Measurements from ENCODE around the gene MBOAT1.
"Not testable (repeated sequence)": the region's sequence is repeated elsewhere in the genome, so short reads cannot be mapped to it uniquely, and the experiment has no call there.

Gene MBOAT1

DNA sequence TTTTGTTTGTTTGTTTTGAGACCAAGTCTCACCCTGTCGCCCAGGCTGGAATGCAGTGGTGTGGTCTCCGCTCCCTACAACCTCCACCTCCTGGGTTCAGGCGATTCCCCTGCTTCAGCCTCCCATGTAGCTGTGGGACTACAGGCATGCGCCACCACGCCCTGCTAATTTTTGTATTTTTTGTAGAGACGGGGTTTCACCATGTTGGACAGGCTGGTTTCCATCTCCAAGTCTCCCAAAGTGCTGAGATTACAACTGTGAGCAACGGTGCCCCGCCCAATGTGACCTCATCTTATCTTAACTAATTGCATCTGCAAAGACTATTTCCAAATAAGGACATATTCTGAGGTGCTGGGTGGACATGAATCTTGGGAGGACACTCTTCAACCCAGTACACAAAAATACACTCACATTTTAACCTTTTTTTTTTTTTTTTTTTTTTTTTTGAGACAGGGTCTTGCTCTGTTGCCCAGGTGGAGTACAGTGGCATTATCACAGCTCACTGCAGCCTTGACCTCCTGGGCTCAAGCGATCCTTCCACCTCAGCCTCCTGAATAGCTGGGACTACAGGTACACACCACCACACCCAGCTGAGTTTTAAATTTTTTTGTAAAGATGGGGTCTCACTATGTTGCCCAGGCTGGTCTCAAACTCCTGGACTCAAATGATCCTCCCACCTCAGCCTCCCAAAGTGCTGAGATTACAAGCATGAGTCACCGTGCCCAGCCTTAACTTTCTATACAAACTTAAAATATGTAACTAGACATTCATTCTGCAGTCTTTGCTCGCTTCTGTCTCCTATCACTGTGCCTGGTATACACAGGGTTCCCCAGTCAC, 72.9 kb downstream of the MBOAT1 start:
- DNase-seq (ENCODE audit: low read depth in 2 of 2): not testable (repeated sequence)

DNA sequence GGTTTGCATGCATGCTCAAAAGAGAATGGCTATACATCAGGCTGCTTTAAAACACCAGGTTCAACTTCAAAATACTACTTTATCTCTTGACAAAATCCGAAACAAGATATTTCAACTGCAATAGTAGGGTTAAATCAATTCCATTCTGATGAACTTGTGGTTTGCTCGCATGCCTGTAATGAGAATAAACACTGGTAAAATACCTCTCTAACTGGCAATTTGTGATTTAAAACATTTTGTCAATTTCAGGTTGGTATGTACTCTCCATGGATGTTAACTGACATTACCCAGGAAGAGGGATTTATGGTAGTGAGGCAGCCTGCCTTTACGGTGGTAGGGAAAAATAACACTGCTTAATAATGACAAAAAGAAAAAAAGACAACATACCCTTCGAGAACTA, 74.4 kb downstream of the MBOAT1 start:
- DNase-seq (ENCODE audit: low read depth in 2 of 2): no peak

GRCh38 chr6:20137240-20137639, 75.0 kb downstream of the MBOAT1 start:
- DNase-seq (ENCODE audit: low read depth in 2 of 2): no peak

- DNase-seq (ENCODE audit: low read depth in 2 of 2): no peak
Observed at GRCh38 chr6:20135677-20136268, 76.5 kb downstream of the MBOAT1 start.

- no peak for DNase-seq (ENCODE audit: low read depth in 2 of 2)
Observed at GRCh38 chr6:20134613-20135012, 77.7 kb downstream of the MBOAT1 start.

DNA sequence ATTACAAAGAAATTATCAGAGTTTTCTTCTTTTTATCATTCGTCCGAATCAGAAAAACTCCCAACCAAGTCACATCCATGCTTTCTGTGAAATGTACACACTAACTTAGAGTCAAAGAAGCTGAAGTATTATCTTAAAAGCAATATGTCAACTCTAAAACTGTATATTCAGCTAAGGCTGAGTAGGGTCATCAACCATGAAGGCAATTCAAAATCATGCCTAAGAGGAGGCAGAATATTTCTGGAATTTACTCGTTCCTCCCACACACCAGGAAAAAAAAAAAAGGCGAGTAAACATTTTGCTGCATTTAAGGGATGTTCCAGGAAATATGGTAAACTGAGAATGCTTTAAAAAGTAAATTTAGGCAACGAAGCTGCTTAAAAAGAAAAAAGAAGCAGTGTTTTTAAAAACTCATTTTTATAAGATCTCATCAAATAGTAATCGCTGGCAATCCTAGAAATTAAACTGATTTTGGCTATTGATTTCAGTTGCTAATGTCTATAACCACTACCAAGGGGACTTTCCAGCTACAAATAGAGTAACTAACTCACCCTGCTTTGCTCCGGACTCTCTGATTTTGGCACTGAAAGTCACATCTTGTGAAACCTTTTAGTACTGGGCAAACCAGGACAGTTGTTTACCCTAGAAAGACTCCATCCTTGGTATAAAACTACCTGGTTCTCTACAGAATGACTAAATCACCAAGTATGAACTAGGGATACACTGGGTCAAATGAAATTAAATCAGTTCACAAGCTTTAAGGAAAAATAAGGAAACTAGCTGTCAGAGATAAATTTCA, 82.8 kb downstream of the MBOAT1 start:
- DNase-seq (ENCODE audit: low read depth in 2 of 2): no peak

- DNase-seq (ENCODE audit: low read depth in 2 of 2): no peak
Observed at GRCh38 chr6:20128018-20128417, 84.3 kb downstream of the MBOAT1 start.

- DNase-seq (ENCODE audit: low read depth in 2 of 2): peak; percentile 8 to 31
Observed at GRCh38 chr6:20126789-20127653, 85.2 kb downstream of the MBOAT1 start.

DNA sequence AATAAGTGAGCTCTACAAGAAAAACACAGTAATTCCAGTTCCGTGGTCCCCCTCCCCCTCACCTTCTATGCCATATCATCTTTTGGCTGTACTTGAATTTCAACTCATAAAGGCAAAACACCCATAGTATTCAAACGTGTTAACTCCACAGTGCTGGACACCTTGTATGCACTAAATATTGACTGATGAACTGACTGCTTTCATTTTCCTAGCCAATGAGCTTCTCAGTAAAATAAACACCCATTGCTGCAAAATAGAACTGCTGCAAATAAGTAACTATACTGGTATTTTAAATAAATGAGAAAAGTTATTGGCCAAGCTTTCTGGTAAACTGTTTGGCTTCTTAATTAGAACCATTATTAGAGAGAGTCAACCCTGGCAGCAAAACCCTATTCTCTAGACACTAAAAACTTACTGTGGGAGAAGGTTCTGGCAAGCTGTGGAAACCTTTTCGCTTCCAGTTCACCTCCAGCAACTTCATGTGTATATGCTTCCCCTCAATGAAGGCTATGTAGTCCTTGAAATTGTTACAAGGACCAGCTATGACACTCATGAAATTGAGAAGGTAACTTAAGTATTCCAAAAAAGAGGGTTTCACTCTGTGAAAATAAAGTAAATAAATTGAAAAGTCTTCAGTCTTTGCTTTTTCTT, 86.0 kb downstream of the MBOAT1 start:
- DNase-seq (ENCODE audit: low read depth in 2 of 2): no peak

- no peak for DNase-seq (ENCODE audit: low read depth in 2 of 2)
Observed at GRCh38 chr6:20124545-20124944, 87.7 kb downstream of the MBOAT1 start.

- DNase-seq (ENCODE audit: low read depth in 2 of 2): no peak
Observed at GRCh38 chr6:20119485-20119884, 92.8 kb downstream of the MBOAT1 start.

DNA sequence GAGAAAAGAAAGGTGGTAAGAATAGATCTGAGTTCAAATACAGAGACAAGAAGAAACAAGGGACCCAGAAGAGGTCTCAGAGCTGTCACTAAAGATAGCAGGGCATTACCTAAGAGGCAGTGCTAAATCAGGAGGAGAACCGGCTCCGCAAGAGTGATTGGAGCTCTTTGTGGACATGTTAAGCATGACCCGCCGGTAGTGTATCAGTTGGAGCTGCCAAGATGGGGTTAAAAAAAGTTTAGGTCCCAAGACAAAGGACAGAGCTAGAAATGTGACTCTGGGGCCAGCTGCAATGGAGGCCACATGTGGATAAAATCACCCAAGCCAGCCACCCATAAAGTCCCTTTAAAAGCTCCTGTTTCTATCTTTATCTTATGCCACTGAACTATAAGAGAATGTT, 93.4 kb downstream of the MBOAT1 start:
- DNase-seq (ENCODE audit: low read depth in 2 of 2): no peak

GRCh38 chr6:20117474-20117873, 94.8 kb downstream of the MBOAT1 start:
- DNase-seq (ENCODE audit: low read depth in 2 of 2): no peak

DNA sequence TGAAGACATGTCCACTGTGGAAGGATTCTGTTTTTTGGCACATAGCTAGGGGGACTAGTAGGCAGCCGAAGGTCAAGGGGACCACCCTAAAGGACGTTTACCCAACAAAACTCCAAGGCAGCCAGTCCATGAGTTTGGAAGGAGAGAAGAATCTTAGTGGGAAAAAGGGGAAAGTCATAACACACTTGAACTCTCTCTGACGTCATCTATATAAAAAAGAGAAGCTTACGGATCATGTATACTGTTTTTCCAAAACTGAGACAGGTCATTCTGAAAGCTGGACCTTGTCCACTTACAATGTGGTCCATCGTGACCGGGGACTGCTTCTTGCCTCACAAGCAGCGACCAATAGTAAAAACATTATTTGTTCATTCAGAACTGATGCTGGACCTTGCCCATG, 95.5 kb downstream of the MBOAT1 start:
- DNase-seq (ENCODE audit: low read depth in 2 of 2): no peak

- no peak for DNase-seq (ENCODE audit: low read depth in 2 of 2)
Observed at GRCh38 chr6:20115246-20115980, 96.9 kb downstream of the MBOAT1 start.

DNA sequence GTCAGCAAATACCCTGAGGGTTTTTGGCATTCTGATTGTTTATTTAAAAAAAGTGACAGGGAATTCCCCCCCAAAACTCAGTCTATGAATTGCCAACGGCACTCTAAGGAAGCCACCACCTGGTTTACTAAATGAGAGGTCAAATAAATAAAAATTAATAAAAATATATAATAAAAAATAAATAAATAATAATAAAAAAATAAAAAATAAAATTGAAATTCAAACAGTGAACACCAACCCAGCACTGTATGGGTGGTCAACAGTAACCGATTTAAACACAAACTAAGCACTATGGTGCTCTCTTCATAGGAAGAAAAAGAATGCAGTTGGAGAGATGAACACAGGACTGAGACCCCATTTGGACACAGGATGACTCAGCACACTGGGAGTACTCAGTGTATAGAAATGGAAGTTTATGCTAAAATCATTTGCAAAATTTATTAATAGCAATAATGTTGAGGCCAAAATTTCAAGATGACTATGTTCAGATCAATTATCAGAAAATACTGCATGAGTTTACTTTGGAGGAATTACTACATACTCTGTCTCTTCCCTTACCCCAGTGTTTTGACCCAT, 98.5 kb downstream of the MBOAT1 start:
- no peak for DNase-seq (ENCODE audit: low read depth in 2 of 2)

DNA sequence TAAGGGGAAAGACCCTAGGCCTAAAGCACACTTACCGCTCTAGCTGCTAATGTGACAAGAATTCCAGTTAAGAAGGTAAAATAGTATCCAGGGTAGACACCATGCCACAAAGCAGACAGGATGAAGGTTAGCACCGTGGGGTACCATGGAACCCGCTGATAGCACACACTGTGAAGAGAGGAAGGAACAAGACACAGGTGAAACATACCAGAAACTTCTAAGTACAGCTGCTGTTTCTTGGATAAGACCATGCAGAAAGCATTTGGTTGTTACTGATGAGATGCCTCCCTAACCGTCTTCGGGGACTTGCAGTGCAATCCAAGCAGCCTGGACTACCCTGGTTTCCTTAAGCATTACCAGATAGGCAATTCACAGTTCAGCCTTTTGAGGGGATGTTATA, 99.4 kb downstream of the MBOAT1 start:
- no peak for DNase-seq (ENCODE audit: low read depth in 2 of 2)

DNA sequence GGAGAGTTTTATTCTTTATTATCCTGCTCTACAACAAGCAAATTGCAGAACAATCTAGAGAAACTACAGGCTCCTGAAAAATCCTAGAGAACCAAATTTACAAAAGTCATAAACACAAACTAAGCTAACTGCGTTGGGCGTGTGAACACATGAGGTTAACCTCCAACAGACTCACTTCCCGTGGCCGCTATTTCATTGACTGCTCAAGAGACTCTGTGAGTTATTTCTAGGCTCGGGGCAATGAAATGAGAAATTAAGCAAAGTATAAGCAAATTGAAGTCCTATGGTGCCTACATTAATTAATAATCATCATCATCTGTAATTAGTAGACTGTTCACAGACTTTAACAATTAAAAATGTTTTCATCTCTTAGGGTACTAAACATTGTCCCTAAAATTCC, 100.0 kb downstream of the MBOAT1 start:
- DNase-seq (ENCODE audit: low read depth in 2 of 2): no peak

DNA sequence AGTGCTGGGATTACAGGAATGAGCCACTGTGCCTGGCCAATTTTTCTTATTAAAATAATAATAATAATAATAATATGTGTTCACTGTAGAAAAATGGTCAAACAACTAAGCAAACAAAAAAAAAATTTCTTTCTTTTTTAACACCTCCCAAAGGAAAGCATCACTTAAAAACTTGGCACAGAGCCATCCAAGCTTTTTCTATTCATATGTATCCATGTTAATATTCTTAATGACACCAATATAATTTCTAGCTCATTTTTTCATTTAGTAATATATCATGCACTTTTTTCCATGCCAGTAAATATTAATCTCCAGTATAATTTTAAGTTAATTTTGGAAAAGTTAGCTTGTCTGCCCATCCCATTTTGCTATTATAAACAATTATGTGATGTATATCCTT, 101.8 kb downstream of the MBOAT1 start:
- DNase-seq (ENCODE audit: low read depth in 2 of 2): no peak

- DNase-seq (ENCODE audit: low read depth in 2 of 2): no peak
Observed at GRCh38 chr6:20109526-20109925, 102.7 kb downstream of the MBOAT1 start.

All from activated CD8-positive, alpha-beta memory T cell treated with anti-CD3 and anti-CD28 coated beads for 4 hours (primary cell).